Tibial nerve (tissue), 4 donors: Measurements from ENCODE around the gene DBH. TPM values are rescaled to one million over a fixed set of nuclear protein-coding genes. Genes with fewer than 3 reads are reported as not detected.
A peak's percentile ranks its signal among the peaks of the same experiment; 100 is the strongest.

Experiments
- DNase-seq, 2 donors: peaks; one replicate each; pipeline ENCODE4 v3.0.0-alpha.2; 2019; ENCODE audit warnings: low spot score in 2 of 2
- H3K27ac ChIP-seq, 4 donors: fragments of 200-600 bp; sonication (generic) in 3 of 4; one replicate each; pipeline ENCODE4 v1.5.1; 2017 to 2019; ENCODE audit warnings: mild to moderate bottlenecking in 1 of 4
- H3K27me3 ChIP-seq, 2 donors: fragments of 200-600 bp; sonication (generic) in 1 of 2; one replicate each; pipeline versions ENCODE4 v1.5.1 to v1.6.0; 2017 to 2019
- H3K36me3 ChIP-seq, 3 donors: fragments of 200-600 bp; sonication (generic); one replicate each; pipeline ENCODE4 v1.5.1; 2018 to 2019
- H3K4me1 ChIP-seq, 4 donors: fragments of 200-600 bp; sonication (generic) in 3 of 4; one replicate each; pipeline ENCODE4 v1.5.1; 2017 to 2019
- H3K4me3 ChIP-seq, 4 donors: fragments of 200-600 bp; sonication (generic) in 3 of 4; one replicate each; pipeline ENCODE4 v1.5.1; 2017 to 2019; ENCODE audit warnings: mild to moderate bottlenecking in 1 of 4, moderate library complexity in 1 of 4
- H3K9me3 ChIP-seq, 4 donors: fragments of 200-600 bp; sonication (generic) in 3 of 4; one replicate each; pipeline ENCODE4 v1.5.1; 2017 to 2019
- CTCF ChIP-seq, 5 experiments: fragments of 200-600 bp in 3 of 5; fragments of 450-650 bp in 2 of 5; sonication (generic) in 3 of 5; IDR thresholded peaks; one replicate each; pipeline ENCODE4 v1.5.1; 2016 to 2019; ENCODE audit warnings: antibody characterized with exemption in 5 of 5, mild to moderate bottlenecking in 3 of 5, moderate library complexity in 2 of 5
- EP300 ChIP-seq, 2 donors: sonication (generic); formaldehyde crosslinking; IDR thresholded peaks; one replicate each; pipeline ENCODE4 v1.6.1; 2017; ENCODE audit warnings: antibody characterized with exemption in 2 of 2, mild to moderate bottlenecking in 1 of 2
- POLR2A ChIP-seq, 2 donors: fragments of 450-650 bp; IDR thresholded peaks; one replicate each; pipeline ENCODE4 v1.6.1; 2017; ENCODE audit warnings: antibody characterized with exemption in 2 of 2, mild to moderate bottlenecking in 2 of 2, moderate library complexity in 2 of 2
- WGBS, 2 donors: methylation state at CpG; one replicate each; pipeline ENCODE4 v1.1.5; 2018; 5-methylcytosine and 5-hydroxymethylcytosine counted together
- total RNA-seq, 4 donors: library from RNA; depleted of rRNA; stranded (reverse); fragments of >200 nt; gene quantifications; one replicate each; pipeline ENCODE4 v1.1.0, GENCODE V29; 2016

Gene DBH
- total RNA-seq, 4 donors from 2014 or later, result under 0.01 to 1.2 (median 0.22) TPM; not detected in 1

GRCh38 chr9:133702798-133703590 lies 66.8 kb downstream of the DBH start:
- no peaks in the 10 kb centered on the region for H3K9me3 ChIP-seq
- H3K4me1 ChIP-seq, result peaks cover 0 to 34% (median 14%) of the 10 kb centered on the region in 4 donors
- peaks cover 0 to 17% of the 10 kb centered on the region in 2 donors for H3K27me3 ChIP-seq
- no peak for DNase-seq
- peaks cover 0 to 9% (median 0%) of the 10 kb centered on the region in 3 donors for H3K36me3 ChIP-seq
- peak overlapping the region; percentile 15 to 50 (median 36) for H3K4me3 ChIP-seq
- TF ChIP-seq EP300 (IDR thresholded peaks at IDR 0.05) (no peak), POLR2A (IDR thresholded peaks at IDR 0.05) (no peak), CTCF (IDR thresholded peaks at IDR 0.05) (no peak)
- H3K27ac ChIP-seq, result peak overlapping the region in 3 of 4 donors; percentile 73 to 77 (median 73)
- WGBS, 2 donors, result 21 to 28% methylated on average over 27 to 38 of the region's 39 CpGs

GRCh38 chr9:133703591-133704399 lies 67.6 kb downstream of the DBH start:
- Histone ChIP-seq H3K4me1 (peaks cover 0 to 40% (median 14%) of the 10 kb centered on the region in 4 donors), H3K27me3 (peaks cover 0 to 17% of the 10 kb centered on the region in 2 donors), H3K27ac (no peak overlapping the region), H3K4me3 (no peak overlapping the region), H3K9me3 (no peaks in the 10 kb centered on the region), H3K36me3 (peaks cover 0 to 9% (median 0%) of the 10 kb centered on the region in 3 donors)
- no peak for DNase-seq
- 82% methylated on average over 15 of the region's 21 CpGs for WGBS, 2 donors
- no peak for TF ChIP-seq CTCF (IDR thresholded peaks at IDR 0.05)
- TF ChIP-seq POLR2A (IDR thresholded peaks at IDR 0.05), result no peak
- no peak for TF ChIP-seq EP300 (IDR thresholded peaks at IDR 0.05)

- H3K9me3 ChIP-seq, result no peaks in the 10 kb centered on the region
- DNase-seq, result no peak
- WGBS, 2 donors, result 82 to 85% methylated on average over 20 to 23 of the region's 23 CpGs
- H3K36me3 ChIP-seq, result peaks cover 0 to 6% (median 0%) of the 10 kb centered on the region in 3 donors
- TF ChIP-seq EP300 (IDR thresholded peaks at IDR 0.05), result no peak
- no peak for TF ChIP-seq POLR2A (IDR thresholded peaks at IDR 0.05)
- no peak for TF ChIP-seq CTCF (IDR thresholded peaks at IDR 0.05)
- H3K27me3 ChIP-seq, result peaks cover 0 to 17% of the 10 kb centered on the region in 2 donors
- peaks cover 0 to 40% (median 14%) of the 10 kb centered on the region in 4 donors for H3K4me1 ChIP-seq
- H3K27ac ChIP-seq, result no peak overlapping the region
- H3K4me3 ChIP-seq, result no peak overlapping the region
Observed at GRCh38 chr9:133704711-133705181, 68.6 kb downstream of the DBH start.

- Histone ChIP-seq H3K9me3 (no peaks in the 10 kb centered on the region), H3K4me1 (peaks cover 0 to 40% (median 14%) of the 10 kb centered on the region in 4 donors), H3K27me3 (peaks cover 0 to 17% of the 10 kb centered on the region in 2 donors), H3K36me3 (no peaks in the 10 kb centered on the region), H3K27ac (no peak overlapping the region), H3K4me3 (no peak overlapping the region)
- TF ChIP-seq POLR2A (IDR thresholded peaks at IDR 0.05) (no peak), EP300 (IDR thresholded peaks at IDR 0.05) (no peak), CTCF (IDR thresholded peaks at IDR 0.05) (no peak)
- WGBS, 2 donors, result 85 to 92% methylated on average over 10 of the region's 10 CpGs
- DNase-seq, result no peak
Observed at GRCh38 chr9:133705576-133705975, 69.4 kb downstream of the DBH start.
